GM21576 (cell line): ENCODE results near the gene OR1F1.

Source experiments
- ATAC-seq: cut with Tn5 transposase; IDR thresholded peaks from one replicate; pipeline ENCODE4 v1.9.1; 2021; ENCODE audit warnings: mild to moderate bottlenecking, moderate library complexity; ENCODE audit not compliant: unreplicated experiment

The OR1F1 gene

DNA sequence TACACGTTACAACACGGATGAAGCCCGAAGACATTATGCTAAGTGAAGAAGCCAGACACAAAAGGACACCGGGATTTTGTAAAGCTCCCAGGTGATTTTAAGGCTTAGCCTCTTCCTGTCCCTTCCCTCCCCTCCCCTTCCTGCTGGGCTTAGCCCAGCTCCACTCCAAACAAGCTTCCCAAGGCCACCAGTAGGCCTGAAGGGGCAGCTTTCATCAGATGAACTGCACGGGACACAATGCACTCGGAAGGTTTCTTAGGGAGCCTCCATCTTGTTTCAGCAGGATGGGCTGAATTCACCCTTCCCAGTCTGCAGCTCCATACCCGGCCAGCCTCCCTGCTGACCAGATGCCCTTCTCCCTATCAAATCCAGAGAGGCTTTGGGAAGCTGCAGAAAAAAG is 58.0 kb downstream of the OR1F1 start:
- no peak for ATAC-seq

DNA sequence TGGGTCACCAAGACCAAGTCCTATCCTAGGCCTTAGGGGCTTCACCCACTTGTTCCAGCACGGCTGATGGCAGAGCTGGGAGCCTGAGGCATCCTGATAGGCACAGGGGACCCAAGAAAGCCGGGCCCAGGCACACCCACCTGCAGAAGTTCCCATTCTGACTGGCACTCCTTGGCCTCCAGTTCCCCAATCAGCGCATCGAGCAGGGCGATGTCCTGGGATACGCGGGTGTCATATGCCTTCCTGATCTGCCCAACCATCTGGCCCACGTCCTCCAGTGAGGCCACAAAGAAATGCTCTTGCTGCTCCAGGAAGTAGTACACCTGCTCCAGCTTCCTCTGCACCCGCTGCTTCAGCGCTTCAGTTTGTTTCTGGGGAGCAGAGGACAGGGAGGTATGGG is 58.9 kb downstream of the OR1F1 start:
- no peak for ATAC-seq

DNA sequence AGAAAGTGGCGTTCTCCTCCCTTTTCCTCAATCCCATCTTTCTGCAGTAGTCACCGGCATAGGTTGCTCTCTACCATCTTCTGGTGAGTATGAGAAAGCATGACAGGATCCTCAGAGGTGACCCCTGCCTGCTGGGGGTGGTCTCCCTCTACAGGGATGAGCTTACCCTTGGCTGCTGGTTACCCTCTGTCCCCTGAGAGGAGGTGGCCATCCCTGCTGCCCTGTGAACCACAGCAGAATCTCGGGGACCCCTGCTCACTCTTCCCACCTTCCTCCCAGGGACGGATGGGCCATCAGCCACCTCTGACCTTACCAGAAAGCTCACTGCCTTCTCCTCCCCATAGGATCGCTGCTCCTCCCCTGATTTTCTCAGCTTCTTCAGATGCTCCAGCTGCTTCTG is 60.6 kb downstream of the OR1F1 start:
- no peak for ATAC-seq

- ATAC-seq, result no peak
These were observed 61.0 kb downstream of the OR1F1 start for GRCh38 chr16:3249020-3249419.

DNA sequence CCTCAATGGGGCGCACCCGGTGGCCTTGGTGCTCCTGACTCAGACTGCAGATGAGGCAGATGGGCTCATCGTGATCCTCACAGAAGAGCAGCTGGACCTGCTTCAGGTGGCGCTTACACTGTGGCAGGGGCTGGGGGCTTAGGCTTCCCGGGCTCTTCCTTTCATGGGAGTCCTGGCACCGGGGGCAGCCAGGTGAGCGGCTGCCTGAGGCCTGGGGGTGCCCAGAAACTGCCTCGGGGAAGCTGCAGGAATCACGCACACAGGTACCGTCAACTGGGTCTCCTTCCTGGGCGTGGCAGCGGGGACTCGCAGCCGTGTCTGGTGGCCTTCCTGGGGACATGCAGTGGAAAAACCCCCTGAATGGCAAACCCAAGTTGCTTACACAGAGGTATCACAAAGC is 61.4 kb downstream of the OR1F1 start:
- no peak for ATAC-seq

DNA sequence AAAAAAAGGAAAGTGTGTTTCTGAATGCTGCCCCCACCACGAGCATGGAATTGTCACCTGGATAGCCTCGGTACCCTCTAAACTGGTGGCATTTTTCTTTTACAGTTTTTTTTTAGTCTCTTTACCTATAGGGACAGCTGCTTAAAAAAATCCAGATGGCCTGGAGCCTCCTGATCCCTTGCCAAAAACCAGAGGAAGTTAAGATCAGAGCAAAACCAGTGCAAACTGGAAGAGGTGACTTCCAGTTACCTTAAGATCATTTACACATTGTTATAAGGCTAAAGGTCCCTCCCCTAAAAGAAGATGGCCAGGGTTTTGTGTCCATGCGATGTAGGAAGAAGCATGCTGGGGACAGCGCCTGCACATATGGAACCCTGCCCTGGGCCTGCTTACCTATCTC is 65.0 kb downstream of the OR1F1 start:
- ATAC-seq, result no peak

GRCh38 chr16:3254309-3254708 is 66.3 kb downstream of the OR1F1 start:
- ATAC-seq, result no peak
